MM.1S (cell line): ENCODE results near the gene METAP2.
A peak's percentile ranks its signal among the peaks of the same experiment; 100 is the strongest.

Source experiments
- DNase-seq: peaks from one replicate; pipeline ENCODE4 v3.0.0-alpha.2; 2015
- H2AFZ ChIP-seq: fragments of 300-600 bp; sonication (generic); 2 replicates; pipeline ENCODE4 v1.6.0; 2016; ENCODE audit warnings: antibody characterized with exemption, low read length
- H3F3A ChIP-seq: fragments of 300-600 bp; sonication (generic); 2 replicates; pipeline ENCODE4 v1.6.1; 2016; ENCODE audit warnings: mild to moderate bottlenecking, antibody characterized with exemption, low read length, moderate library complexity, mixed read lengths; ENCODE audit not compliant: insufficient read depth
- H3K27ac ChIP-seq: fragments of 300-600 bp; sonication (generic); 2 replicates; pipeline ENCODE4 v1.5.1; 2016; ENCODE audit warnings: mild to moderate bottlenecking, low read length
- H3K27me3 ChIP-seq: fragments of 300-600 bp; sonication (generic); replicated peaks from 2 replicates; pipeline ENCODE4 v1.6.0; 2016; ENCODE audit warnings: low read length; ENCODE audit not compliant: insufficient read depth
- H3K36me3 ChIP-seq: fragments of 300-600 bp; sonication (generic); replicated peaks from 2 replicates; pipeline ENCODE4 v1.6.1; 2016; ENCODE audit warnings: mild to moderate bottlenecking, low read length, mixed read lengths; ENCODE audit not compliant: insufficient read depth
- H3K4me1 ChIP-seq: fragments of 300-600 bp; sonication (generic); 2 replicates; pipeline ENCODE4 v1.6.1; 2016; ENCODE audit warnings: low read length, mixed read lengths
- H3K4me2 ChIP-seq: fragments of 300-600 bp; sonication (generic); 2 replicates; pipeline ENCODE4 v1.6.0; 2016; ENCODE audit warnings: low read depth, low read length
- H3K4me3 ChIP-seq: fragments of 300-600 bp; sonication (generic); 2 replicates; pipeline ENCODE4 v1.5.1; 2016; ENCODE audit warnings: low read length, mixed read lengths
- H3K79me2 ChIP-seq: fragments of 300-600 bp; sonication (generic); 2 replicates; pipeline ENCODE4 v1.6.1; 2016; ENCODE audit warnings: mixed run types, low read length, mixed read lengths
- H3K9ac ChIP-seq: fragments of 300-600 bp; sonication (generic); 2 replicates; pipeline ENCODE4 v1.6.1; 2016; ENCODE audit warnings: low read length, mixed read lengths
- H3K9me2 ChIP-seq: fragments of 300-600 bp; sonication (generic); replicated peaks from 2 replicates; pipeline ENCODE4 v1.6.1; 2016; ENCODE audit warnings: mild to moderate bottlenecking, low read length, mixed read lengths; ENCODE audit not compliant: insufficient read depth
- H3K9me3 ChIP-seq: fragments of 300-600 bp; sonication (generic); replicated peaks from 2 replicates; pipeline ENCODE4 v1.6.1; 2016; ENCODE audit warnings: mild to moderate bottlenecking, low read length, mixed read lengths; ENCODE audit not compliant: insufficient read depth
- H4K20me1 ChIP-seq: fragments of 300-600 bp; sonication (generic); 2 replicates; pipeline ENCODE4 v1.6.1; 2016; ENCODE audit warnings: mild to moderate bottlenecking, low read length, moderate library complexity, mixed read lengths; ENCODE audit not compliant: insufficient read depth
- EZH2 ChIP-seq: fragments of 300-600 bp; sonication (generic); optimal IDR thresholded peaks from 2 replicates; pipeline ENCODE3; 2017; ENCODE audit warnings: low read depth, mild to moderate bottlenecking, antibody characterized with exemption, low read length, mixed read lengths
- EZH2phosphoT487 ChIP-seq: fragments of 300-600 bp; sonication (generic); IDR thresholded peaks from 2 replicates; pipeline ENCODE4 v1.6.1; 2018; ENCODE audit warnings: antibody characterized with exemption, low read length
- TF ChIP-seq, protein P1 (sequence below): fragments of 300-600 bp; sonication (generic); IDR thresholded peaks from 2 replicates; pipeline ENCODE4 v1.5.1; 2016; ENCODE audit warnings: antibody characterized with exemption, low read length, mixed read lengths

METAP2 gene

DNA sequence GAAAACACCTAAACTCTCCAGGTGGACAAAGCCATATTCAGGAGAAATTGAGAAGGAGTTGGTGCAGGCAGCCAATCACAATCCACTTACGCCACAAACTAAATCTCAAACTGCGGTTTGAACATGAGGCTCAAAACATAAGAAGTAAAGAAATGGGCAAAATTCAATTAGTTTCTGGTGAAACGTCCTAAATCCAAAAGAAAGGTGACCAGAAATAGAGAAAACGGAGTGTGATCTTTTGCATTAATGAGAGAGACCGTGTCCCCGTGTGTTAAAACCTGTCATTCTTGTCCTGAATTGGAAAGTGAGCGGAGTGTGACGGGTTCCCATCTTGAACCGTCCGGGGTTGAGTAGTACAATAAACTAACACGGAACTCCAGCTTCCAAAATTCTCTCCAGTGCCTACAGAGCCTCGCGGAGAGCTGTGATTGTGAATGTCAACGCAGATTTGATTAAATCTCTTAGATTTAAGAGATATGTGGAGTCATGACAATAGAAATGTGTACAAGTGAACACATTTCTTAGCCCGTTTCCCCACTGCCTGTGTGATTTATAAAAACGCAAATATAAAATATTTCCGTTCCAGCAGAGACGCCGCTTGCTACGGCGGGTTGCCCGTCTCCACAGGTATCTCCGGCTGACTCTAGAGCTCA lies 595 bp upstream of the METAP2 start:
- 0 out of 2 replicates have a peak, but pooled peaks cover 8% of the 10 kb centered on the region for H3K4me1 ChIP-seq
- peak overlapping the region; percentile 97 for H3K9ac ChIP-seq
- H3K9me2 ChIP-seq = no peaks in the 10 kb centered on the region
- peak overlapping the region; percentile 92 for H2AFZ ChIP-seq
- no peaks in the 10 kb centered on the region for H3K9me3 ChIP-seq
- H4K20me1 ChIP-seq = no peaks in the 10 kb centered on the region
- H3F3A ChIP-seq = peaks cover 8% of the 10 kb centered on the region; the same call in 1 of the 2 replicates
- peak; percentile 49 for DNase-seq
- no peaks in the 10 kb centered on the region for H3K27me3 ChIP-seq
- peak overlapping the region; percentile 70 for H3K27ac ChIP-seq
- no peaks in the 10 kb centered on the region; the same call in 1 of the 2 replicates for H3K36me3 ChIP-seq
- TF ChIP-seq EZH2phosphoT487 (no peak), EZH2 (no peak)
- TF ChIP-seq, protein P1, sequence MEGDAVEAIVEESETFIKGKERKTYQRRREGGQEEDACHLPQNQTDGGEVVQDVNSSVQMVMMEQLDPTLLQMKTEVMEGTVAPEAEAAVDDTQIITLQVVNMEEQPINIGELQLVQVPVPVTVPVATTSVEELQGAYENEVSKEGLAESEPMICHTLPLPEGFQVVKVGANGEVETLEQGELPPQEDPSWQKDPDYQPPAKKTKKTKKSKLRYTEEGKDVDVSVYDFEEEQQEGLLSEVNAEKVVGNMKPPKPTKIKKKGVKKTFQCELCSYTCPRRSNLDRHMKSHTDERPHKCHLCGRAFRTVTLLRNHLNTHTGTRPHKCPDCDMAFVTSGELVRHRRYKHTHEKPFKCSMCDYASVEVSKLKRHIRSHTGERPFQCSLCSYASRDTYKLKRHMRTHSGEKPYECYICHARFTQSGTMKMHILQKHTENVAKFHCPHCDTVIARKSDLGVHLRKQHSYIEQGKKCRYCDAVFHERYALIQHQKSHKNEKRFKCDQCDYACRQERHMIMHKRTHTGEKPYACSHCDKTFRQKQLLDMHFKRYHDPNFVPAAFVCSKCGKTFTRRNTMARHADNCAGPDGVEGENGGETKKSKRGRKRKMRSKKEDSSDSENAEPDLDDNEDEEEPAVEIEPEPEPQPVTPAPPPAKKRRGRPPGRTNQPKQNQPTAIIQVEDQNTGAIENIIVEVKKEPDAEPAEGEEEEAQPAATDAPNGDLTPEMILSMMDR = no peak
- peaks cover 45% of the 10 kb centered on the region for H3K79me2 ChIP-seq
- H3K4me2 ChIP-seq = peak overlapping the region; percentile 77
- peak overlapping the region; percentile 91 for H3K4me3 ChIP-seq

DNA sequence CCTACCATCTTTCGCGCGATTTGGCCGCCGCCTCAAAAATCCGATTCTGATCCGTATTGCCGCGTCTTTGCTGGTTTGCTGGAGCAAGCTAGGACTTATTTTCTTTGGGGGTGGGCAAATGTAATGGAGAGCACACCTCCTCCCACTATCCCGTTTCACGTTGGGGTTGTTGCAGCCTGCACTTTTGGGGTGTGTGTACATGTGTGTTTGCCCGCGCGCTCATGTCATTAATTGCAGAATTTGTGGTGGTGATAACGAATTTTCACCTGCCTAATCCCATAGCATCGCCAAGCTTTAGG lies 657 bp downstream of the METAP2 start:
- TF ChIP-seq EZH2phosphoT487 (no peak), EZH2 (no peak)
- TF ChIP-seq, protein P1 = no peak
- H3K36me3 ChIP-seq = no peaks in the 10 kb centered on the region; the same call in 1 of the 2 replicates
- no peaks in the 10 kb centered on the region for H3K9me3 ChIP-seq
- peaks cover 5% of the 10 kb centered on the region; the same call in 1 of the 2 replicates for H4K20me1 ChIP-seq
- H3K27me3 ChIP-seq = no peaks in the 10 kb centered on the region
- H3K27ac ChIP-seq = peak overlapping the region; percentile 70; the same call in 1 of the 2 replicates
- H3K4me1 ChIP-seq = 0 out of 2 replicates have a peak, but pooled peaks cover 8% of the 10 kb centered on the region
- peak overlapping the region; percentile 91 for H3K4me3 ChIP-seq
- no peaks in the 10 kb centered on the region for H3K9me2 ChIP-seq
- DNase-seq = no peak
- H3K4me2 ChIP-seq = peak overlapping the region; percentile 84
- peaks cover 8% of the 10 kb centered on the region; the same call in 1 of the 2 replicates for H3F3A ChIP-seq
- H3K9ac ChIP-seq = peak overlapping the region; percentile 97
- H3K79me2 ChIP-seq = peaks cover 57% of the 10 kb centered on the region
- H2AFZ ChIP-seq = peak overlapping the region; percentile 80

DNA sequence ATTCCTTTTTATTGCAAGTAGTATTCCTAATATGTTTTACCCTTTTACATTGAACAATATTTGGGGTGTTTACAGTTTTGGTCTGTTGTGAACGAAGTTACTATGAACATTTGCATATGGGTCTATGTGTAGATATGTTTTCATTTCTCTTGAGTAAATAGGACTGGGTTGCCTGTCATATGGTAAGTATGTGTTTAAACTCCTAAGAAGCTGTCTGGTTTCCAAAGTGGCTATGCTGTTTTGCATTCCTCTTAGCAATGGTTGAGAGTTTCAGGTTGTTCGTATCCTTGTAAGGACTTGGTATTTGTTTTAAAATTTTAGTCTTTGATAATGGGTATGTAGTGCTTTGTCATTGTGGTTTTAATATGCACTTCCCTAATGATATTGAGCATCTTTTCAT lies 6.3 kb downstream of the METAP2 start:
- Histone ChIP-seq H3K9me2 (no peaks in the 10 kb centered on the region), H3K4me3 (no peak overlapping the region), H4K20me1 (peaks cover 18% of the 10 kb centered on the region), H3F3A (no peaks in the 10 kb centered on the region), H3K9me3 (no peaks in the 10 kb centered on the region), H3K4me1 (0 out of 2 replicates have a peak, but pooled peaks cover 7% of the 10 kb centered on the region), H3K27ac (no peak overlapping the region), H3K79me2 (peaks cover 96% of the 10 kb centered on the region), H3K27me3 (no peaks in the 10 kb centered on the region), H3K4me2 (no peak overlapping the region), H2AFZ (no peak overlapping the region), H3K36me3 (no peaks in the 10 kb centered on the region; the same call in 1 of the 2 replicates), H3K9ac (no peak overlapping the region)
- DNase-seq = no peak
- TF ChIP-seq EZH2 = no peak
- TF ChIP-seq, protein P1 = no peak
- no peak for TF ChIP-seq EZH2phosphoT487
